ENCODE data around the gene HMOX2.

Gene HMOX2

GRCh38 chr16:4475880-4476788 lies at the start of gene HMOX2:
Gene HMOX2, plus strand, starts transcription at chr16:4476398. Its CDS starts 29,127 bp downstream, at chr16:4505525.
- peak; percentile 76 for DNase-seq (ENCODE audit: low read depth)

GRCh38 chr16:4426722-4427372 lies 49.4 kb upstream of the HMOX2 start:
- no peak for DNase-seq (ENCODE audit: low read depth)

GRCh38 chr16:4428500-4428899 lies 47.7 kb upstream of the HMOX2 start:
- no peak for DNase-seq (ENCODE audit: low read depth)

GRCh38 chr16:4431023-4431422 lies 45.2 kb upstream of the HMOX2 start:
- DNase-seq (ENCODE audit: low read depth) = no peak

GRCh38 chr16:4433228-4433627 lies 43.0 kb upstream of the HMOX2 start:
- no peak for DNase-seq (ENCODE audit: low read depth)

GRCh38 chr16:4433914-4434787 lies 42.0 kb upstream of the HMOX2 start:
- no peak for DNase-seq (ENCODE audit: low read depth)

- DNase-seq (ENCODE audit: low read depth) = no peak
Observed at GRCh38 chr16:4435337-4436067, 40.7 kb upstream of the HMOX2 start.

GRCh38 chr16:4437366-4437765 lies 38.8 kb upstream of the HMOX2 start:
- DNase-seq (ENCODE audit: low read depth) = no peak

GRCh38 chr16:4442371-4442770 lies 33.8 kb upstream of the HMOX2 start:
- no peak for DNase-seq (ENCODE audit: low read depth)

GRCh38 chr16:4443271-4443670 lies 32.9 kb upstream of the HMOX2 start:
- no peak for DNase-seq (ENCODE audit: low read depth)

- DNase-seq (ENCODE audit: low read depth) = no peak
Observed at GRCh38 chr16:4443986-4444385, 32.2 kb upstream of the HMOX2 start.

GRCh38 chr16:4450430-4450829 lies 25.8 kb upstream of the HMOX2 start:
- DNase-seq (ENCODE audit: low read depth) = no peak

- no peak for DNase-seq (ENCODE audit: low read depth)
Observed at GRCh38 chr16:4450931-4451519, 25.2 kb upstream of the HMOX2 start.

- no peak for DNase-seq (ENCODE audit: low read depth)
Observed at GRCh38 chr16:4452674-4453073, 23.5 kb upstream of the HMOX2 start.

GRCh38 chr16:4454623-4455022 lies 21.6 kb upstream of the HMOX2 start:
- no peak for DNase-seq (ENCODE audit: low read depth)

GRCh38 chr16:4455081-4455480 lies 21.1 kb upstream of the HMOX2 start:
- no peak for DNase-seq (ENCODE audit: low read depth)

GRCh38 chr16:4455951-4456350 lies 20.2 kb upstream of the HMOX2 start:
- DNase-seq (ENCODE audit: low read depth) = no peak

- DNase-seq (ENCODE audit: low read depth) = no peak
Observed at GRCh38 chr16:4460936-4461249, 15.3 kb upstream of the HMOX2 start.

GRCh38 chr16:4461250-4462085 lies 14.7 kb upstream of the HMOX2 start:
- no peak for DNase-seq (ENCODE audit: low read depth)

GRCh38 chr16:4463522-4464163 lies 12.6 kb upstream of the HMOX2 start:
- no peak for DNase-seq (ENCODE audit: low read depth)
